ENCODE results near the gene ICE2.

The ICE2 gene

DNA sequence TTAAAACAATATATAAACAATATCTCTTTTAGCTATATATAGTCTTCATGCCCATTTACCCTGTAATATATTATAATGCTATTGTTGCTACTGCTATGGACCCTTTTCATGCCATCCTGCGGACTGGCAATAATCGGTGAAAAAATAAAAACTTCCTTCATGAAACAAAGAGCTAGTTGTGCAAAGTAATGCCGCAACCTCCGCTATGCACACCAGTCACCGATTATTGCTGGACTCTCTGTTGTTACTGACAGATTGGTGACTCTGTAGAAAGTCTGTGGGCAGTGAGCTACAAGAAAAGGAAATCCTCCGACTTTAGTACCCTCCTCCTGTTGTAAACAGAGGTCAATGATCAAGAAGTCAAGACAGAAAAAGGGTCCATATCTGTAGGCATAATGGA, 17.9 kb upstream of the ICE2 start:
- no peak for DNase-seq (ENCODE audit: low read depth)

DNA sequence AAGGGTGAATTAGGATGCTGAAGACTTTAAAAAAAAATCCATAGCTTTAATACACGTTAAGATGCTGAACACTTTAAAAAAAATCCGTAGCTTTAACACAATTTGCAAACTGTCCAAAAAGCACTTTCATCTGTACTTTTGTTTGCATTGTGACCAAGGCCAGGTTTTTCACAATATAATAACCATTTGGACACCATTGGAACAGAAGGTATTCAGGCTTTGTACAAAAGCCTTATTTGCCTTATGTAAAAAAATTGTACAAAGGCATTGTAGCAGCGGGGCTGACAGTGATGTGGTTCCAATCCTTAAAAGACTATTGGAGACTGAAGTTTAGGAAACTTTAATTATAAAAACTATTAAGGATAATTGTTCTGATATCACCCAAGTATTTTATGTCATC, 15.2 kb upstream of the ICE2 start:
- DNase-seq (ENCODE audit: low read depth) = no peak

- DNase-seq (ENCODE audit: low read depth) = no peak
Observed at GRCh38 chr15:60493166-60493565, 14.2 kb upstream of the ICE2 start.

GRCh38 chr15:60486742-60487141, 7.8 kb upstream of the ICE2 start:
- DNase-seq (ENCODE audit: low read depth) = no peak

DNA sequence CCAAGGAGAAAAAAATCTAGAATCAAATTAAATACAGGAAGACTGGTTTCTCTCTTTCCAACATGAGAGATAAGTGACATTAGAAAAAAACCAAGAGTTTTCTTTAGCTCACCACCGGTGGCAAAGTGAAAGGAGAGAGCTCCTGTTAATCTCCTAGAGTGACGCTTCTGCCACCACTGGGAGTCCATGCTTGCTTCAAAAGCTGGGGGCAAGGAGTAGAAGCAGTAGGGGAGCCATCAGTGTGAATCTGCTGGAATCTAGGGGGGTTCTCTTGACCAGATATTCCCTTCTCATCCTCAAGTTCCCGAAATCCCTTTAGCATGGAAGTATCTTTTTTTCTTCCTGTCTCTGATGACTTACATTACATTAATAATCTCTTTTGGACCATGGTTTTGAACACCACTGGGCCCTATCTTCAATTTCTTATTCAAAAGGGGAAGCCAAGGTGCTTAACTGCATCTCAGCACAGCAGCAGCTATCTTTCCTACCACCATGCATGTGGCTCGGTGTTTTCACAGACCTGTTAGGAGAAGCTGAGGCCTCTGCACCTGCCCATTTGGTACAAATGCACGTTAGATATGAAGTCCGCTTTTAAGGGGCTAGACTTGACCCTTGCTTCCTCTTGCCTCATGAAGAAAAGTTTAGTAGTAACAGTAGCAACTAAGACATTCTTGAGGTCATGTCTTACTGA, 6.6 kb upstream of the ICE2 start:
- DNase-seq (ENCODE audit: low read depth) = no peak

- DNase-seq (ENCODE audit: low read depth) = no peak
Observed at GRCh38 chr15:60483042-60483441, 4.1 kb upstream of the ICE2 start.

GRCh38 chr15:60480888-60481287, 1.9 kb upstream of the ICE2 start:
- no peak for DNase-seq (ENCODE audit: low read depth)

DNA sequence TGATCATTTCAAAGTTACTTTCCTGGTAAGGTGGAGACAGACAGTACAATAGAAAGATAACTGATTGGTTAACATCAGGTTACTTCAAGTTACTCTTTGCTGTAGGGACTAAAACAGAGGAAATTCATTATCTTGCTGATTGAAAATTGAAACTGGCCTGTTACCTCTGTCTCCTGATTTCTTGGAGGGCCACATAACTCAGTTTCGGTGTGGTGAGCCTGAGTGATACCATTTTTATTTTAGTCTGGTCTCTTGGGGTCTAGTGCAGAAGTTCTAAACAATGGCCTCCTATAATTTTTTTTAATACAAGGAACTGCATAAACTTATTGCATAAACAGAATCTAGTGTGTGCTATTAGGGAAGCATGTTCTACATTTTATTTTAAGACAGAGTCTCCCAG, 1.2 kb upstream of the ICE2 start:
- DNase-seq (ENCODE audit: low read depth) = no peak

GRCh38 chr15:60479361-60480110, 594 bp upstream of the ICE2 start:
- DNase-seq (ENCODE audit: low read depth) = no peak

- no peak for DNase-seq (ENCODE audit: low read depth)
Observed at GRCh38 chr15:60477916-60478565, 901 bp downstream of the ICE2 start.

DNA sequence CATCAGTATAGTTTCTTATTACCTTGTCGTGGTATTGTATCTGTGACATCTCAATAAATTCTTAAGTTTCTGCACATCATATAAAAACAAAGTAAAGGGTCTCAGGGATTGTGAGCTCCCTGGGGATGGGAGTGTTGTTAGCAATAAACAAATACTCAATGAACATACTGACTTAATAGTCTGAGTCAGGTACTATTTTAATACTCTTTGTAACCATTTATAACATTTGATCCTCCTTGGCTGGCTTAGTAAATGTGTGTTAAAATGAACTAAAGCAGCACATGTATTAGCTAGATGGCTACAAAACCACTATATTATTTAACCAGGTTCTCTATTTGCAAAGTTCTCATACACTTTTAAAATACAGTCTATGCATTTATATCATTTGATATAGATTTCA, 1.8 kb downstream of the ICE2 start:
- DNase-seq (ENCODE audit: low read depth) = no peak

DNA sequence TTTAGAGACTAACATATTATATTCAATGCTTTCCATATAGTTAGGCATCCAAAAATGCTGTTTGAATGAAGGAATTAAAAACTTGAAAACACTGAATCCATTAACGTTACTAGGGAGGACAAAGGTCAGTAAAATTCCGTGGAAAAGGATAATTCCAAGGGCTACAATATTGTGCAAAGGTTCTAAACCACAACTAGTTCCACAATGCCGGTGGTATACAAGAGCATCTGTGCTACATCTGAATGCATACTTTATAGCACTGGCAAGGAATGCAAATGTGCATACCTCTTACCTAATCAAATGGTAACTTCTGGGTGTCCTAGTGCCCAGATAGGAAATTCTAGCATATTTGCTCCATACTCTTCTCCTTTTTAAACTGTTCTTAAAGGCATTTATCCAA, 2.2 kb downstream of the ICE2 start:
- no peak for DNase-seq (ENCODE audit: low read depth)

DNA sequence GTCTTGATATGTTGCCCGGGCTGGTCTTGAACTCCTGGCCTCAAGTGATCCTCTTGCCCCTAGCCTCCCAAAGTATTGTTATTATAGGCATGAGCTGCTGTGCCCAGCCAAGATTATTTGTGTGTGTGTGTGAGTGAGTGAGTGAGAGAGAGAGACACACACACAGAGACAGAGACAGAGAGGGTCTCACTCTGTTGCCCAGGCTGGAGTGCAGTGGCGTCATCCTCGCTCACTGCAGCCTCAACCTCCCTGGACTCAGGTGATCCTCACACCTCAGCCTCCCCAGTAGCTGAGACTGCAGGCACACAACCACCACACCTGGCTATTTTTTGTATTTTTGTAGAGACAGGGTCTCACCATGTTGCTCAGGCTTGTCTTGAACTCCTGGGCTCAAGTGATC, 5.8 kb downstream of the ICE2 start:
- no peak for DNase-seq (ENCODE audit: low read depth)

GRCh38 chr15:60471314-60471713, 7.6 kb downstream of the ICE2 start:
- no peak for DNase-seq (ENCODE audit: low read depth)

DNA sequence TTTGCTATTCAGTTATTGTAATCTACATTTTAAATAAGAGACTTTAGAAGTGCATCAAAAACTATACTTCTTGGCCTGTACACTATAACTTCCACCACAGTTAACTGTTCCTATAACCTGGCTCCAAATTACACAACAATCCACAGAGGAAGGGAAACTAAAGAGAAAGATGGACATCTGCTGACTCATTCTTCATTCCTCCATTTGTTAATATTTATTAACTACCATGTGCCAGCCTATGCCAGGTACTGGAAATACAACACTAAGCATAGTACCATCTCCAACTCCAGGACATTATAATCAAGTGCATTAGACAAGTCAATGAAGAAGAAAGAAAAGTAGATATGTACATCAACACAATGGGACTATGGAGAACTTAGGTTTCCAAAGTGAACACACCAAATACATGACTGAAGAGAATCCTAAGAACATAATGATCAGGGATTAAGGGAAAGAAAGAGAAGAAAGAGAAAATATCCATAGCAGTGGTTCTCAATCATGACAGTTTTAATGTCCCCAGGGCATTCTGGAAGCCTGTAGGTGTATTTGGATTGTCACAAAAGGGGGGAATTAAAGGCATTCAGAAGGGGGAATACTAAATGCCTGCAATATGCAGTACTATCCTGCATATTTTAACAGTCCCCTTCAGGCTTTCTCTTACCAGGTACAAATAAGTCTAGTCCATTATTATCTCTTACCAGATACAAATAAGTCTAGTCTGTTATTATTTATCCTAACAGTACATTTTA, 8.9 kb downstream of the ICE2 start:
- DNase-seq (ENCODE audit: low read depth) = no peak

- DNase-seq (ENCODE audit: low read depth) = no peak
Observed at GRCh38 chr15:60464836-60465630, 13.9 kb downstream of the ICE2 start.

DNA sequence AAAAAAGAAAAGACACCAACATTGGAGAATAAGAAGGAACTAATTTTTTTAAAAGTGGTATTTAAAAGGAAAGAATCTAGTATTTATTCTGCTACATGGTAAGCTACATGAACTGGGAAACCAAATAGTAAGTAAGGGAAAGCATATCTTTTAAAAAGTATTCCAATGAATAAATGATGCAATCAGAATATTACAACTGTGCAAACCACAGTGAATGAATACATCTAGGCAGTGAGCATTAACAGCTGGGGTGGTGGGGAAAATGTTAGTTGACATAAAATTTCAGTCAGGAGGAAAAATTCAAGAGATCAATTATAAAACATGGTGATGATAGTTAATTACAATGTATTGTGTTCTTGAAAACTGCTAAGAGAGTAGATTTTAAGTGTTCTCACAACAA, 16.9 kb downstream of the ICE2 start:
- no peak for DNase-seq (ENCODE audit: low read depth)

- no peak for DNase-seq (ENCODE audit: low read depth)
Observed at GRCh38 chr15:60460931-60461330, 18.0 kb downstream of the ICE2 start.

DNA sequence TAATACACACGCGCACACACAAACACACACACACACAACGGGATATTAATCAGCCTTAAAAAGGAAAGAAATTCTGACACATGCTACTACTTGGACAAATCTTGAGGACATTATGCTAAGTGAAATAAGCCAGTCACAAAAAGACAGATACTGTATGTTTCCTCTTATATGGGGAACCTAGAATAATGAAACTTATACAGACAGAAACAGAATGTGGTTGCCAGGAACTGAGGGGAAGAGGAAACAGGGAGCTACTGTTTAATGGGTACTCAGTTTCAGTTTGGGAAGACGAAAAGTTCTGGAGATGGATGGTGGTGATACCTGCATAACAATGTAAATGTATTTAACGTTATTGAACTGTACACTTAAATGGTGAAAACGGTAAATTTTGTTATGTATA, 20.2 kb downstream of the ICE2 start:
- no peak for DNase-seq (ENCODE audit: low read depth)

DNA sequence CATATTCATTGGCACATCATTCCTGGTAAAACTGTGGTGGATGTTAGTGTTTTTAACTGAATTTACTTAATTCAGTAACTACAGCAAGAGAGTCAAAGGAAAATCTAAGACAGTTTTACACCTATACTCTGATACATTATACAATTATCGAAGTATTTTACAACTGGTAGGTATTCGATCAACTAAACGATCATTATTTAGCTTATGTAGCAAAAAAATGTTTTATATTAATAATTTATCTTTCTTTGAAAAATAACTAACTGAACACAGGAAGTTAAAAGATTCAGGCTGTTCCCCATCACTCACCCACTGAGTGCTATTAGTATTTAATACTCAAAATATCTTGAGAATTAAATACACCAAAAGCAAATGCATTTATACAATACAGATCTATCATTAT, 21.0 kb downstream of the ICE2 start:
- no peak for DNase-seq (ENCODE audit: low read depth)

DNA sequence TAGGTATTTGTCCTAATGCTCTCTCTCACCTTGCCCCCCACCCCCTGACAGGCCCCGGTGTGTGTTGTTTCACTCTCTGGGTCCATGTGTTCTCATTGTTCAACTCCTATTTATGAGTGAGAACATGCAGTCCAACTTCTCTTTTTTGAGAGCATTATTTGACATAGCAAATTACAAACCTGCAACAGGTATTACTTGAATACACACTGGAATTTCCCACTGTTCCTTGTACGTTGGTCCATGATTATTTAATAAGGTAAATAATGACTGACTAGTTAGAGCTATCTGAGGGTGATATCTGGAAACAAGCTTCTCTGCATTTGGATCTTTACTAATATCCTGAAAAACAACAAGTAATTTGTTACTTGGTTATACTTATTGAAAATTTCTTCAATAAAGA, 24.1 kb downstream of the ICE2 start:
- DNase-seq (ENCODE audit: low read depth) = no peak
